ENCODE results near the gene RELA.

RELA gene

GRCh38 chr11:65633390-65634108 lies 29.2 kb downstream of the RELA start:
- DNase-seq (ENCODE audit: low read depth): no peak

- DNase-seq (ENCODE audit: low read depth): no peak
Observed at GRCh38 chr11:65630215-65630614, 32.5 kb downstream of the RELA start.

GRCh38 chr11:65629579-65629978 lies 33.1 kb downstream of the RELA start:
- no peak for DNase-seq (ENCODE audit: low read depth)

- DNase-seq (ENCODE audit: low read depth): no peak
Observed at GRCh38 chr11:65627202-65627601, 35.5 kb downstream of the RELA start.

- DNase-seq (ENCODE audit: low read depth): no peak
Observed at GRCh38 chr11:65625628-65626342, 36.9 kb downstream of the RELA start.

- DNase-seq (ENCODE audit: low read depth): no peak
Observed at GRCh38 chr11:65624931-65625627, 37.6 kb downstream of the RELA start.

GRCh38 chr11:65623852-65624616 lies 38.7 kb downstream of the RELA start:
- DNase-seq (ENCODE audit: low read depth): no peak

GRCh38 chr11:65623177-65623576 lies 39.5 kb downstream of the RELA start:
- DNase-seq (ENCODE audit: low read depth): no peak

GRCh38 chr11:65622011-65622410 lies 40.7 kb downstream of the RELA start:
- DNase-seq (ENCODE audit: low read depth): no peak

GRCh38 chr11:65621460-65621859 lies 41.3 kb downstream of the RELA start:
- no peak for DNase-seq (ENCODE audit: low read depth)

- no peak for DNase-seq (ENCODE audit: low read depth)
Observed at GRCh38 chr11:65620666-65621065, 42.0 kb downstream of the RELA start.

GRCh38 chr11:65619281-65619928 lies 43.3 kb downstream of the RELA start:
- no peak for DNase-seq (ENCODE audit: low read depth)

GRCh38 chr11:65618763-65619162 lies 44.0 kb downstream of the RELA start:
- DNase-seq (ENCODE audit: low read depth): no peak

- no peak for DNase-seq (ENCODE audit: low read depth)
Observed at GRCh38 chr11:65617990-65618751, 44.5 kb downstream of the RELA start.

GRCh38 chr11:65617136-65617850 lies 45.4 kb downstream of the RELA start:
- DNase-seq (ENCODE audit: low read depth): no peak

- no peak for DNase-seq (ENCODE audit: low read depth)
Observed at GRCh38 chr11:65616575-65617001, 46.1 kb downstream of the RELA start.

- no peak for DNase-seq (ENCODE audit: low read depth)
Observed at GRCh38 chr11:65615950-65616574, 46.7 kb downstream of the RELA start.

GRCh38 chr11:65615229-65615949 lies 47.3 kb downstream of the RELA start, which contains the start of gene PCNX3:
Gene PCNX3, plus strand, starts transcription at chr11:65615776. Its CDS starts 536 bp downstream, at chr11:65616312.
- DNase-seq (ENCODE audit: low read depth): peak; percentile 100

Data from fibroblast of gingiva (primary cell).